ENCODE measurements around the gene VTI1A. TPM values are rescaled to one million over a fixed set of nuclear protein-coding genes. Genes with fewer than 3 reads are reported as not detected.
"Not testable (repeated sequence)": the region's sequence is repeated elsewhere in the genome, so short reads cannot be mapped to it uniquely, and the experiment has no call there.

Gene VTI1A
- total RNA-seq = 39.4 and 39.9 TPM in 2 replicates

GRCh38 chr10:112446855-112447619 is at the start of gene VTI1A, which contains the start of gene ZDHHC6:
TSS of gene VTI1A (plus strand) at chr10:112447215. CDS start at chr10:112447374, 159 bp downstream.
TSS of gene ZDHHC6 (minus strand) at chr10:112446914. CDS start at chr10:112445436, 1,478 bp downstream.
- H3K4me1 Mint-ChIP-seq (ENCODE audit: low read depth) = peaks cover 48% of the 10 kb centered on the region

GRCh38 chr10:112397592-112397991 is 49.4 kb upstream of the VTI1A start:
- H3K27ac Mint-ChIP-seq = no peak overlapping the region
- H3K36me3 Mint-ChIP-seq (ENCODE audit: low read depth) = peaks cover 26% of the 10 kb centered on the region
- no peaks in the 10 kb centered on the region for H3K27me3 Mint-ChIP-seq (ENCODE audit: insufficient read depth)
- no peak for DNase-seq (ENCODE audit: low spot score)
- intact Hi-C loops (cut with micrococcal nuclease) = no loop called here
- H3K4me3 Mint-ChIP-seq = no peak overlapping the region
- H3K9me3 Mint-ChIP-seq = no peaks in the 10 kb centered on the region
- peaks cover 7% of the 10 kb centered on the region for H3K4me1 Mint-ChIP-seq (ENCODE audit: low read depth)

More at GRCh38 chr10:112446855-112447619, at the start of gene VTI1A, which contains the start of gene ZDHHC6:
- peaks cover 19% of the 10 kb centered on the region for H3K36me3 Mint-ChIP-seq (ENCODE audit: low read depth)
- intact Hi-C loops (cut with micrococcal nuclease) = loop anchor here (1.0 to 10.0 kb wide), 6 partner anchors 25 to 1950 kb away; partner anchors contain the start of genes DUSP5 and GPAM
- no peaks in the 10 kb centered on the region for H3K27me3 Mint-ChIP-seq (ENCODE audit: insufficient read depth)
- DNase-seq (ENCODE audit: low spot score) = peak; percentile 80
- H3K9me3 Mint-ChIP-seq = no peaks in the 10 kb centered on the region
- peak within 1 kb of the TSS; percentile 93 for H3K27ac Mint-ChIP-seq
- H3K4me3 Mint-ChIP-seq = peak within 1 kb of the TSS; percentile 93

DNA sequence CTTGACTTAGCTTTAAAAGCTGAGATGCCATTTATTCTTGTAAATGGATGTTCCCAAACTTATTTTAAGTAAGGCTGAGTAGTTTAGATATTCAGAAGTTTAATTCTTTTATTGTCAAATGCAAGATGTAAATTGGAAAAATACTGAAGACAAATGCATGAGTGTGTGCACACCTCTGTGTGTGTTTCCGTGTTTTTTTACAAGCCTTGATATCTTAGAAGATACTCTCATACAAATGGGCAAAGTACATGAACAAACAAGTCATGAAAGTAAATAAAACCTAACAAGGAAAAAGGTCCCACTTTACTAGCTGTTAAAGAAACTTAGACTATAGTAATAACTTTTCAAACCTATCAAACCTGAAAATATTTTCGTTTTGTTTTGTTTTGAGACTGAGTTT is 44.1 kb upstream of the VTI1A start:
- H3K4me1 Mint-ChIP-seq (ENCODE audit: low read depth) = peaks cover 10% of the 10 kb centered on the region
- intact Hi-C loops (cut with micrococcal nuclease) = no loop called here
- no peaks in the 10 kb centered on the region for H3K27me3 Mint-ChIP-seq (ENCODE audit: insufficient read depth)
- H3K4me3 Mint-ChIP-seq = no peak overlapping the region
- H3K9me3 Mint-ChIP-seq = peaks cover 11% of the 10 kb centered on the region
- no peak for DNase-seq (ENCODE audit: low spot score)
- peaks cover 58% of the 10 kb centered on the region for H3K36me3 Mint-ChIP-seq (ENCODE audit: low read depth)
- no peak overlapping the region for H3K27ac Mint-ChIP-seq

DNA sequence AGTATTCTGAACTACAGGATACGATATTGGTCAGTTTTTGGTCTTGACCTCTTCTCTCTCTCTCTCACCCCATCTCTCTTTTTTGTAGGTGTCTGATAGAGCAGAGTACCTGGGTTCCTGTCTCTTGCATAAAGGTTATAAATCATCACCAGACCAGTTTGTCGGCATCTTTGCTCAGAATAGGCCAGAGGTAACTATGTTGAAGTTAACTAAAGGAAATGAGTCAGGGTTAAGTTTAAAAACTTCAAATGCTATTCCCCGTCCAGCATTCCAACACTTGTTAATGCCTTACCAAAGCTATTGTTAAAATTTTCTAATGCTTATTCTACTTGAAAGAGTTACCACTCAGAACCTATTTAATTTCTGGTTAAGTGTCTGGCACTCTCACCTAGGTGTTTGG is 42.4 kb upstream of the VTI1A start:
- Mint-ChIP-seq H3K36me3 (ENCODE audit: low read depth) (peaks cover 62% of the 10 kb centered on the region), H3K4me1 (ENCODE audit: low read depth) (peaks cover 10% of the 10 kb centered on the region), H3K27me3 (ENCODE audit: insufficient read depth) (no peaks in the 10 kb centered on the region), H3K9me3 (peaks cover 11% of the 10 kb centered on the region), H3K4me3 (no peak overlapping the region), H3K27ac (no peak overlapping the region)
- DNase-seq (ENCODE audit: low spot score) = no peak
- intact Hi-C loops (cut with micrococcal nuclease) = no loop called here

DNA sequence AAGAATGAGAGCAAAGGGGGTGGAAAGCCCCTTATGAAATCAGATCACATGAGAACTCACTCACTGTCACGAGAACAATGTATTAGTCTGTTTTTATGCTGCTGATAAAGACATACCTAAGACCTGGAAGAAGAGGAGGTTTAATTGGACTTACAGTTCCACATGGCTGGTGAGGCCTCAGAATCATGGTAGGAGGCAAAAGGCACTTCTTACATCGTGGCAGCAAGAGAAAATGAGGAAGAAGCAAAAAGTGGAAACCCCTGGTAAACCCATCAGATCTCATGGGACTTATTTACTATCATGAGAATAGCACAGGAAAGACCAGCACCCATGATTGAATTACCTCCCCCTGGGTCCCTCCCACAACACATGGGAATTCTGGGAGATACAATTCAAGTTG is 40.2 kb upstream of the VTI1A start:
- H3K27ac Mint-ChIP-seq; DNase-seq (ENCODE audit: low spot score); intact Hi-C loops (cut with micrococcal nuclease); H3K27me3 Mint-ChIP-seq (ENCODE audit: insufficient read depth); H3K4me3 Mint-ChIP-seq: not testable (repeated sequence)
- H3K36me3 Mint-ChIP-seq (ENCODE audit: low read depth) = peaks cover 68% of the 10 kb centered on the region
- H3K4me1 Mint-ChIP-seq (ENCODE audit: low read depth) = peaks cover 10% of the 10 kb centered on the region
- H3K9me3 Mint-ChIP-seq = peaks cover 11% of the 10 kb centered on the region

DNA sequence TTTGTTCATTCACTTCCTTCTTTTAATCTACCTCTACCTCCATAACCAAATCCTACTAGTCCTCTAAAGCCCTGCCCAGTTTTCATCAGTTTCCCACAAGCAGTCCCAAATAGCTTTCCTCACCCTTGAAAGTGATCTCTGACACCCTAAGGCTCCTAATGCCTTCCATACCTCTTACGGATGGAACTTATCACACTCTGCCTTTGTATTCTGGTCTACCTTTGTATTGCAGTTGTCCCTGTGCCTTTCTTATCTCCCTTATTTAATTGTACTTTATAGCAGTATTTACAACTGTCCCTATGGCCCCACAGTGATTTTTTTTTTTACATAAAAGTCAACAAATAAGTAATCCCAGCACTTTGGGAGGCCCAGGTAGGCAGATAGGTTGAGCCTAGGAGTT is 39.3 kb upstream of the VTI1A start:
- no peak overlapping the region for H3K4me3 Mint-ChIP-seq
- H3K27ac Mint-ChIP-seq = peak overlapping the region; percentile 61
- intact Hi-C loops (cut with micrococcal nuclease) = no loop called here
- H3K27me3 Mint-ChIP-seq (ENCODE audit: insufficient read depth) = no peaks in the 10 kb centered on the region
- H3K36me3 Mint-ChIP-seq (ENCODE audit: low read depth) = peaks cover 66% of the 10 kb centered on the region
- DNase-seq (ENCODE audit: low spot score) = no peak
- H3K9me3 Mint-ChIP-seq = peaks cover 11% of the 10 kb centered on the region
- H3K4me1 Mint-ChIP-seq (ENCODE audit: low read depth) = peaks cover 10% of the 10 kb centered on the region

DNA sequence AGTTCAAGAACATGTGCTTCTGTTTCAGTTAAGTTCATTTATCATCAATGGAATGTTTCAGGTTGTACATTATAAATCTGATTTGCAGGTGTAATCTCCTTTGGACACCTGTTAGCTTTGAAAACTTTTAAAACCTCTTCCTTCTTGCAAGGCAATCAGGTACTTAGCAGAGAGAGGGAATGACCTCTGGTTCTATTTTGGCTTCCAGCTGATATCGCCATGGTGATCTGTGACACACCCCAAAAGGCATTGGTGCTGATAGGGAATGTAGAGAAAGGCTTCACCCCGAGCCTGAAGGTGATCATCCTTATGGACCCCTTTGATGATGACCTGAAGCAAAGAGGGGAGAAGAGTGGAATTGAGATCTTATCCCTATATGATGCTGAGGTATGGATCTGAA is 37.7 kb upstream of the VTI1A start:
- DNase-seq (ENCODE audit: low spot score) = no peak
- no peak overlapping the region for H3K27ac Mint-ChIP-seq
- peaks cover 11% of the 10 kb centered on the region for H3K9me3 Mint-ChIP-seq
- H3K4me1 Mint-ChIP-seq (ENCODE audit: low read depth) = peaks cover 10% of the 10 kb centered on the region
- H3K36me3 Mint-ChIP-seq (ENCODE audit: low read depth) = peaks cover 62% of the 10 kb centered on the region
- no peaks in the 10 kb centered on the region for H3K27me3 Mint-ChIP-seq (ENCODE audit: insufficient read depth)
- intact Hi-C loops (cut with micrococcal nuclease) = no loop called here
- no peak overlapping the region for H3K4me3 Mint-ChIP-seq

DNA sequence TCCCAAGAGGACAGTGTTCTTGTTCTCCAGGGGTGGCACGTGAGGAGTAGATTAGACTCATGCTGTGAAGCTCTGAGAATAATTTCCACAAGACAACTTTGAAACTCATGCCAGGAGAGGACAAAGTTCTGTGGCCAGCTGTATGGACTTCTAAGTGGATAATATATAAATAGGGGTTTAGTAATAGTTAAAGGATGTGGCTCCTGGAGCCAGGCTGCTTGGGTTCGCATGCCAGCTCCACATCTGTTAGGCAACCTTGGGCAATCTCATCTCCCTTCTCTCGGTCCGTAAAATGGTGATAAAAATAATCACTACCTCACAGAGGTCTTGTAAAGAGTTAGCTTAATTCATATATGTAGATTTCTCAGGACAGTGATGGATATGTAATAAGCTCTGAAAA is 37.3 kb upstream of the VTI1A start:
- Mint-ChIP-seq H3K27ac (no peak overlapping the region), H3K36me3 (ENCODE audit: low read depth) (peaks cover 62% of the 10 kb centered on the region), H3K27me3 (ENCODE audit: insufficient read depth) (no peaks in the 10 kb centered on the region), H3K9me3 (peaks cover 11% of the 10 kb centered on the region), H3K4me1 (ENCODE audit: low read depth) (peaks cover 10% of the 10 kb centered on the region), H3K4me3 (no peak overlapping the region)
- intact Hi-C loops (cut with micrococcal nuclease) = no loop called here
- no peak for DNase-seq (ENCODE audit: low spot score)

GRCh38 chr10:112412696-112413095 is 34.3 kb upstream of the VTI1A start:
- intact Hi-C loops (cut with micrococcal nuclease) = no loop called here
- no peak for DNase-seq (ENCODE audit: low spot score)
- Mint-ChIP-seq H3K36me3 (ENCODE audit: low read depth) (peaks cover 58% of the 10 kb centered on the region), H3K27me3 (ENCODE audit: insufficient read depth) (no peaks in the 10 kb centered on the region), H3K9me3 (no peaks in the 10 kb centered on the region), H3K27ac (no peak overlapping the region), H3K4me1 (ENCODE audit: low read depth) (peaks cover 2% of the 10 kb centered on the region), H3K4me3 (no peak overlapping the region)

GRCh38 chr10:112421731-112422130 is 25.3 kb upstream of the VTI1A start:
- H3K36me3 Mint-ChIP-seq (ENCODE audit: low read depth) = peaks cover 43% of the 10 kb centered on the region
- no peak for DNase-seq (ENCODE audit: low spot score)
- H3K27me3 Mint-ChIP-seq (ENCODE audit: insufficient read depth) = no peaks in the 10 kb centered on the region
- no peak overlapping the region for H3K4me3 Mint-ChIP-seq
- H3K27ac Mint-ChIP-seq = no peak overlapping the region
- no peaks in the 10 kb centered on the region for H3K4me1 Mint-ChIP-seq (ENCODE audit: low read depth)
- intact Hi-C loops (cut with micrococcal nuclease) = no loop called here
- no peaks in the 10 kb centered on the region for H3K9me3 Mint-ChIP-seq

- Mint-ChIP-seq H3K4me1 (ENCODE audit: low read depth) (no peaks in the 10 kb centered on the region), H3K9me3 (no peaks in the 10 kb centered on the region), H3K27ac (no peak overlapping the region), H3K4me3 (no peak overlapping the region), H3K27me3 (ENCODE audit: insufficient read depth) (no peaks in the 10 kb centered on the region), H3K36me3 (ENCODE audit: low read depth) (peaks cover 53% of the 10 kb centered on the region)
- DNase-seq (ENCODE audit: low spot score) = no peak
- intact Hi-C loops (cut with micrococcal nuclease) = no loop called here
These were observed 22.4 kb upstream of the VTI1A start for GRCh38 chr10:112424651-112425050.

DNA sequence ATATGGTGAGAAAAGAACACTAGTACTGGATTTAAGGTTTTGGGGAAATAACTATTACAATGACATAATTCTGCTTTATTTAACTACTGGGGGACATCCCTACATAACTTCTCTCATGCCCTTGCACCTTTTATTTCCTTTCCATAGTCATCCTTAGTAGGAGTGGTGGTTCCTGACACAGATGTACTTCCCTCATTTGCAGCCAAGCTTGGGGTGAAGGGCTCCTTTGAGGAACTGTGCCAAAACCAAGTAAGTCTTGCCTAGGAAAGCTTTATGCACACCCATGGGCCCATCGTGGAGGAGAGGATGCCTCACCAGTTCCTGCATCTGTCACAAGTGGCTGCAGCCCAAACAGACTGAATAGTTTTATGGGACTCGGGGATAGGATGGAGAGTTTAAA is 20.9 kb upstream of the VTI1A start:
- Mint-ChIP-seq H3K36me3 (ENCODE audit: low read depth) (peaks cover 54% of the 10 kb centered on the region), H3K4me3 (no peak overlapping the region), H3K9me3 (no peaks in the 10 kb centered on the region), H3K27me3 (ENCODE audit: insufficient read depth) (no peaks in the 10 kb centered on the region), H3K4me1 (ENCODE audit: low read depth) (no peaks in the 10 kb centered on the region), H3K27ac (no peak overlapping the region)
- intact Hi-C loops (cut with micrococcal nuclease) = no loop called here
- no peak for DNase-seq (ENCODE audit: low spot score)

- no peak for DNase-seq (ENCODE audit: low spot score)
- no peaks in the 10 kb centered on the region for H3K27me3 Mint-ChIP-seq (ENCODE audit: insufficient read depth)
- H3K9me3 Mint-ChIP-seq = no peaks in the 10 kb centered on the region
- intact Hi-C loops (cut with micrococcal nuclease) = no loop called here
- H3K4me1 Mint-ChIP-seq (ENCODE audit: low read depth) = no peaks in the 10 kb centered on the region
- H3K4me3 Mint-ChIP-seq = no peak overlapping the region
- peaks cover 45% of the 10 kb centered on the region for H3K36me3 Mint-ChIP-seq (ENCODE audit: low read depth)
- no peak overlapping the region for H3K27ac Mint-ChIP-seq
These were observed 17.9 kb upstream of the VTI1A start for GRCh38 chr10:112429147-112429546.

Data from activated T-helper 1 cell treated with anti-CD3 and anti-CD28 coated beads, Interleukin-12 subunit alpha, Interleukin-12 subunit beta, Interleukin-2, Interleukin-4 antibody, amounts not matched to agents 30 ng/mL and 10 ng/mL and 1 ng/mL, durations not matched to agents 14 hours and 24 hours and 36 hours (primary cell).